HG02623 (cell line): ENCODE measurements around the gene CENPA.
"Not testable (repeated sequence)": the region's sequence is repeated elsewhere in the genome, so short reads cannot be mapped to it uniquely, and the experiment has no call there.

Experiments used
- ATAC-seq: cut with Tn5 transposase; IDR thresholded peaks from one replicate; pipeline ENCODE4 v1.9.1; 2021; ENCODE audit warnings: moderate library complexity; ENCODE audit not compliant: unreplicated experiment

The CENPA gene

DNA sequence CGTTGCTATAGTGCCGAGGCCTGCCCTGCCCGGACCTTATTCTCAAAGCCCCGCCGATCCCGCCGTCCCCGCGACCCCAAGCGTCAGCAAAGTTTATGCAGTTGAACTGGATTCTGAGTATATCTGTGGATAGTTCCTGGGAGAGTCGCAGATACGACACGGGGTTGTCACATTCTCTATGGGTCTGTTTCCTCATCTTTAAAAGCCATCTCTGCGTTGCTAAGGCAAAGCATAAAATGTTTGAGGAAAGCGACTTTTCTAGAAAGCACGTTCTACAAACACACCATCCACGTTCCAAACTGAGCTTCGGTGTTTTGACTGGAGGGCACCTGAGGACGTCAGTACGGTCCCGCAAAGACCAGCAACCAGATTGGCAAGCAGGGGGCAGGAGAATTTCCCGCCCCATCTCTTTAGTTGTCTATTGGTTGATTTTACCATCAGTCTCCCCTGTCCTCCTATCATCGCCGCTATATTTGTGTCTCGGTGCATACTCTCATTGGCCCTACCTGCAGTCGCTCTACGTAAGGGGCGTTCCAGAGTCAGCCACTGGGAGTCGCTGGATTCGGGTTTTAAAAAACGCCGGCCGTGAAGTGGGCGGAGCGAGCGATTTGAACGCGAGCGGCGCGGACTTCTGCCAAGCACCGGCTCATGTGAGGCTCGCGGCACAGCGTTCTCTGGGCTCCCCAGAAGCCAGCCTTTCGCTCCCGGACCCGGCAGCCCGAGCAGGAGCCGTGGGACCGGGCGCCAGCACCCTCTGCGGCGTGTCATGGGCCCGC is at the start of gene CENPA:
TSS of gene CENPA (plus strand) at position 626 of the 776 bp plus-strand sequence. CDS start at position 767, 141 bp downstream.
- peak; percentile 98 for ATAC-seq

DNA sequence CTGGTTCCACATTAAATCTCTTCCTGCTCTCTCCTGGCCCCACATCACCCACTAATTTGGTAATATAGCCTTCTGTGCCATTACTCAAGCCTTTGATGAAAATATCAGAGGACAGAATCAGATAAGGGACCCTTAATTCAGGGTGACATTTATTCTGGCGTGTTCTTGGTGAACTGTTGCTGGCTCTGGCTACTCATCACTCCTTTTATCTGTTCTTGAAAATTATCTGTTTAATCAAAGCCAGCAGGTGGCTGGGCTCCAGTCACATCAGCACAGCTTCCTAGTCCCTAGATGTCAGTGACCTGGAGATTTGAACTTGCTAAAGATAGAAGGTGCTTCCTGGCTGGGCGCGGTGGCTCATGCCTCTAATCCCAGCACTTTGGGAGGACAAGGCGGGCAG is 48.6 kb upstream of the CENPA start:
- ATAC-seq = no peak

DNA sequence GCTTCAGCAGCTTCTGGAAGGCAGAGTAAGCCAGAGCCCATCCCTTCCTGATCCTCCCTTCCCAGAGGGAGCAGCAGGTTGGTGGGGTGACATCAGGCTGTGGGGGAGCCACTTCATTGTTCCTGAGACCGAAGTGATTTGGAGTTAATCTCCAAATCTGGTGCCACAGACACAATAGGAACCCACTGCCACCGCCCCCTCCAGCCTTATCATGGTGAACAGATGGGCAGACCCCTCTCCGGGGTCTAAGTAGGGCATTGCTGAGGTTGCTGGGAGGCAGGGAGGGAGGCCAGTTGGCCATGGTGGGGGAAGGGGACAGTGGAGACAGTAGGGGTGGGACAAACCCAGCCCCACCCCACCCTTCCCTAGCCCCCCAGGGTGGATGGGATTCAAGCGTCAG is 47.4 kb upstream of the CENPA start:
- no peak for ATAC-seq

DNA sequence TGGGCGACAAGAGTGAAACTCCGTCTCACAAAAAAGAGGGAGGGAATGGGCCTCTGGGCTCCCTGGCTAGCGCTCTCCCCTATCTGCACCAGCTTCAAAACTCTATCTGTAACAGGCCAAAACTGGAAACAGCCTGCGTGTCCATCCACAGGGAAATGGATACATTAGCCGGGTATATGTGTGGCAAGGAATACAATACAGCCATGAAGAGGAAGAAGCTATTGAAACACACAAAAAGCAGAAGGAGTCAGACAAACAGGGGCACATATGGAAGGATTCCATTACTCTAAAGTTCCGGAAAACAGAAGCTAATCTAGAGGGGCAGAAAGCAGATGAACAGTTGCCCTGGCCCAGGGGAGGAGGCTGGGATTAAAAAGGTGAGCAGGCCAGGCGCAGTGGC is 46.3 kb upstream of the CENPA start:
- ATAC-seq = no peak

DNA sequence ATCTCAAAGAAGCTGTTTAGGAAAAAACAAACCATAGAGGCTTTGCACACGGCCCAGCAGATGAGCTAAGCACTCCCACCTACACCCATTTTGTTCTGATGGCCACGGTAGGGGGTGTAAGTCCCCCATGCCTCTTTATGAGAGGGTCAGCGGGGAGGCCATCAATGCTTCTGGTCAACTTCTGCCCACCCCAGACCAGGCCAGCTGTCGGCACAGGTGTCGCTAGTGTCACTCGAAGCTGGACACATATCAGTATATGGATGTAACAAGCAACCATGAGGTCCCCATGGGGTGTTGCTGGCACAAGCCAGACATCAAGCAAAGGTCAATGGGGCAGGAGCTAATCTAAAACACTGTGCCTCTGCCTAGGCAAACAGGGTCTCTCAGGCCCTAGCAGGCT is 45.5 kb upstream of the CENPA start:
- ATAC-seq = no peak

DNA sequence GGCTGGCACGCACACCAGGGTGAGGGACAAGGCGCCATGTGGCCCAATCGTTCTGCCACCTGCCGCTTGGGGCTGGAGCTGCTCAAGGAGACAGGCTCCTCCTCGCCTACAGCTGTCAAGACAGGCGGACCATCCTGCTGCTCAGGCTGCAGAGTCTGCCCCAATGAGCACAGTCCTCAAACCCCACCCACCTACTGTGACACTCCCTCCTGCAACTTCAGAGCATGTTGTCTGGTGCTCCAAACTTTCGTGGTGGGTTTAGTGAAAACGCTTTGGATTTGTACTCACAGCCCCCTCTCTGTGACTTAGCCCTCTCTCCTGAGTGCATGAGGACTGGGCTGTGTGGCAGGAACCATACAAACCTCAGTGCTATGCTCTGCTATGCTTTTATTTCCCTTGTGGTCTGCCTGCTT is 45.0 kb upstream of the CENPA start:
- no peak for ATAC-seq

DNA sequence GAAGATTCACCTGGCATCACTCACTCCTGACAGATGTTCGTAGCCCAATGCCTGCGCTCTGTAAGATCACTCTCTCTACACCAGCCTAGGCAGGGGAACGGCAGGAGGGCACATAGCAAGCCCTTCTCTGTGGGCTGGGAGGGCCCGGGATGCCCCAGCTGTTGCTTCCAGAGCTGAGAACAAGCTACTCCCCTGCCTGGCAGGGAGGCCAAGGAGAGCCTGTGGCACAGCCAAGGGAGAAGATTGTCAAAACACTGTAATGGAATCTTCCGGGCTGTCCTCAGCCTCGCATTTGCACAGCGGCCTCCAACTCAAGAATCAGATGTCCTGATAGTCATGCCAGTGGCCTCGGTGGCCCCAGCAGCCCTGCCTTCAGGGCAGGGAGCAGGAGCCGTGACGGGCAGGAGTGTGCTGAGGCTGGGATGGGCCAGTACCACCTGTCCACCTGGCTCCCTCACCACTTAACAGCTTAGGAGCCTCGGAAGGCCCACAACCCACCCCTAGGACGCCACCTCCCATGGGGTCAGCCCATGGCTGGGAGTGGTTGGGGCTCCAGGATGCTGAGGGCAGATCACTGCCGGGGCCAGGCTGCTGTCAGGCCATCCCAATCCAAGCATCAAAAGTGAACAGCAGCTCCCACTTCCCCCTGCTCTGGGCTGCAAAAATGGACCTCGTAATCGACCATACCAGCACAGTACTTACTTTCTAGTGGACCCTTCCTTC is 43.6 kb upstream of the CENPA start:
- ATAC-seq = no peak

DNA sequence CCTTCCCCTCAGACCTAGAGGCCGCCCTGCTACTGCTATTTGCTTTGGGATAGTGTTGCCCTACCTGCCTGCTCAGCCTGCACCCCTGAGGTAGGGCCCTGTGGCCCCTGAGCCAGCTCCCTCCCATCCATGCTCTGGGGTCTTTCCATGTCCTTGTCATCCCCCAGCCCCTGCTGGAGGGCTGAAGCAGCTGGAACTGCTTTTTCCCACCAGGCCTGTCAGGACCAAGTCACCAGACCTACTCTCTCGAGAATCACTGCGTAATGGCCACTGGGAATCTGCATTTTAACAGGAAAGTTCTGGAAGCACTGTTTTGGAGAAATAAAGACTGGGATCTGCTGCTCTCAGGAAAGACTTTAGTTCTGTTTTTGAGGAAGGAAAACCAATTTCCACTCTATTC is 42.0 kb upstream of the CENPA start:
- no peak for ATAC-seq

DNA sequence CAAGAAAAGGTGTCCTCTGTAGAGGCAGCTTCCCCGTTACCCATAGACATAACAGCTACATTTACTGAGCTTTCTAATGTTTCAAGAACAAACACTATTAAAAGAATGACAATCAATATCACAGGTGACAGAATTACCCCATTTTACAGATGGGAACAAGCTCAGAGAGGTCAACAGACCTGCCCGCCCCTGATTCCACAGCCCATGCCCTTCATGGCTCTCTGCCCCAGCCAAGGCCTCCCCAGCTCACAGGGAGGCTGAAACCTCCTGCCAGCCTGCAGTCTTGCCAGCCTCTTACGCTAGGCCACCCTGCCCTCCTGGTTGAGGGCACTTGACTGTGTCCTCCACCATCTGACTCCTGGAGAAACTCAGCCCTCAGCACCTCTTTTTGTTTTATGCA is 40.9 kb upstream of the CENPA start:
- ATAC-seq = no peak

DNA sequence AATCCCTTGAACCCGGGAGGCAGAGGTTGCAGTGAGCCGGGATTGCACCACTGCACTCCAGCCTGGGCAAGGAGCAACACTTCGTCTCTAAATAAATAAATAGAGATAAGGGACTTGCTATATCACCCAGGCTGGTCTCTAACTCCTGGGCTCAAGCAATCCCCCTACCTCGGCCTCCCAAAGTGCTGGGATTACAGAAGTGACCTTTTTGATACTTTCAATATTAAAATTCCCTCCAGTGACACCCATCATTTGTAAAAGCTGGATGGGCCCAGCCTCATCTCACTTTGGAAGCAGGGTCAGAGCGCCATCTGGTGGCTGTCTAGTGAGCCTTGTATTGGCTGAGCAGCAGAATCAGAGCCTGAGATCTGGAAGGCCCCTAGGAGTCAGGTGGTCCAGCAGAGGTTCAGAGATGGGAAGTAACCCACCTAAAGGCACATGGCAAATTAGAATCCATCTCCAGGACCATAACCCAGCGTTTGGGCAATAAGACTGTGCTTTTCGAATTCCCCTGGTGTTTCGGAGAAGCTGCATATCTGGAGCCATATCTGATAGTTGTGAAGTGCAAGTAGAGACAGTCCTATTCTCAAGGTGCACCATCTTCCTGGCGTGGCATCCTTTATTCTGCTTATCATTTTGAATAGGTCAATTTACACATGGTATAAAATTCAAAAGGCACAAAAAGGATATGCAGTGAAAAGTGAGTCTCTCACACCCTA is 40.1 kb upstream of the CENPA start:
- ATAC-seq = no peak

DNA sequence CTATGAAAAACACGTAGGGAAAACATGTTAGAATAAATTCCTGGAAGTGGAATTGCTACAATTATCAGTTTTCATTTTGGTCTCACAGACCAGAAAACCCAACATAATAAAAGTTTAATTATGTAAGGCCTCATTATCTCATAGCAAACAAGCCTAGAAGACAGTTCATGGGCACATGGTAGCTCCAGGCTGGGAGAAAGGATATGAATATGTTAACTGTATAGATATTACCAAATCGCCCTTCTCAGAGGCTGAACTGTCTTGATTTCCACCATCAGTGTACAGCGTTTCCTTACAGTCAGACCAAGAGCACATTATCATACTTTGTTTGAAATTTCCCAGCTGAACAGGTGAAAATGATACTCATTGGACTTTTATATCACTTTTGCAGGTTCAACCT is 38.9 kb upstream of the CENPA start:
- ATAC-seq = no peak

DNA sequence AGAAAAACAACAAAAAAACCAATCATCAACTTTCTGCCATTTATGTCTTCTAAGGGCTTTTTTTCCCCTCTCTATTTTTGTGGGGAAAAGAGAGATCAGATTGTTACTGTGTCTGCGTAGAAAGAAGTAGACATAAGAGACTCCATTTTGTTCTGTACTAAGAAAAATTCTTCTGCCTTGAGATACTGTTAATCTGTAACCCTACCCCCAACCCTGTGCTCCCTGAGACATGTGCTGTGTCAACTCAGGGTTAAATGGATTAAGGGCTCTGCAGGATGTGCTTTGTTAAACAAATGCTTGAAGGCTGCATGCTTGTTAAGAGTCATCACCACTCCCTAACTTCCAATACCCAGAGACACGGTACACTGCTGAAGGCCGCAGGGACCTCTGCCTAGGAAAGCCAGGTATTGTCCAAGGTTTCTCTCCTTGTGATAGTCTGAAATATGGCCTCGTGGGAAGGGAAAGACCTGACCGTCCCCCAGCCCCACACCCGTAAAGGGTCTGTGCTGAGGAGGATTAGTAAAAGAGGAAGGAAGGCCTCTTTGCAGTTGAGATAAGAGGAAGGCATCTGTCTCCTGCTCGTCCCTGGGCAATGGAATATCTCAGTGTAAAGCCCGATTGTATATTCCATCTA is 36.0 kb upstream of the CENPA start:
- not testable (repeated sequence) for ATAC-seq

DNA sequence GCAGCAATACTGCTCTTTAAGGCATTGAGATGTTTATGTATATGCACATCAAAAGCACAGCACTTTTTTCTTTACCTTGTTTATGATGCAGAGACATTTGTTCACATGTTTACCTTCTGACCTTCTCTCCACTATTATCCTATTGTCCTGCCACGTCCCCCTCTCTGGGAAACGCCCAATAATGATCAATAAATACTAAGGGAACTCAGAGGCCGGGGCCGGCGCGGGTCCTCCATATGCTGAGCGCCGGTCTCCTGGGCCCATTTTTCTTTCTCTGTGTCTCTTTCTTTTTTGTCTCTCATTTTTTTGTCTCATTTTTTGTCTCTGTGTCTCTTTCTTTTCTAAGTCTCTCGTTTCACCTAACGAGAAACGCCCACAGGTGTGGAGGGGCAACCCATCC is 35.4 kb upstream of the CENPA start:
- ATAC-seq = not testable (repeated sequence)

DNA sequence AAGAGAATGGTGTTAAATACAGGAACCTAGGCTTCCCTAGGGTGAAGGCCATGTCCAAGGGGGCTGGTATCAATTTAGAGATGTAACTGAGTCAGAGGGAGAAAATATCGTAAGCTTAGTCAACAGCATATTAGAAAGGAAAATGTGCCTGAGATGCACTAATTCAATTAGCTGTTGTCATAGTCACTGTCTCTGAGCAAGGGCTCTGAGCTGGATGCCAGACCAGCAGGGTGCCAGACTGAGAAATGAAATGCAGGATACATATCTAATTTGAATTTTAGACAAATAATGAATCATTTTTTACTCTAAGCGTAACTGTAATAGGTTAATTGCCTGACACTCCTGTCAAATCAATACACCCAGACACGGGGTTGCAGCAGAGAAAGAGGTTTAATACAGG is 33.2 kb upstream of the CENPA start:
- ATAC-seq = no peak

DNA sequence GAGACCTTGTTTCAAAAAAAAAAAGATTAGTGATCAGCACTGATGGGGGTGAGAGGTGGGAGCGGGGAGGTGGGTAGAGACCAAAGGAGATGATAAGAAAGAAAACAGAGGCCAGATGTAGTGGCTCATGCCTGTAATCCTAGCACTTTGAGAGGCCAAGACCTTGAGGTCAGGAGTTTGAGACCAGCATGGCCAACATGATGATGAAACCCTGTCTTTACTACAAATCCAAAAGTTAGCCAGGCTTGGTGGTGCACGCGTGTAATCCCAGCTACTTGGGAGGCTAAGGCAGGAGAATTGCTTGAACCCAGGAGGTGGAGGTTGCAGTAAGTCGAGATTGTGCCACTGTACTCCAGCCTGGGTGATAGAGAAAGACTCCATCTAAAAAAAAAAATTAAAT is 31.3 kb upstream of the CENPA start:
- ATAC-seq = no peak

DNA sequence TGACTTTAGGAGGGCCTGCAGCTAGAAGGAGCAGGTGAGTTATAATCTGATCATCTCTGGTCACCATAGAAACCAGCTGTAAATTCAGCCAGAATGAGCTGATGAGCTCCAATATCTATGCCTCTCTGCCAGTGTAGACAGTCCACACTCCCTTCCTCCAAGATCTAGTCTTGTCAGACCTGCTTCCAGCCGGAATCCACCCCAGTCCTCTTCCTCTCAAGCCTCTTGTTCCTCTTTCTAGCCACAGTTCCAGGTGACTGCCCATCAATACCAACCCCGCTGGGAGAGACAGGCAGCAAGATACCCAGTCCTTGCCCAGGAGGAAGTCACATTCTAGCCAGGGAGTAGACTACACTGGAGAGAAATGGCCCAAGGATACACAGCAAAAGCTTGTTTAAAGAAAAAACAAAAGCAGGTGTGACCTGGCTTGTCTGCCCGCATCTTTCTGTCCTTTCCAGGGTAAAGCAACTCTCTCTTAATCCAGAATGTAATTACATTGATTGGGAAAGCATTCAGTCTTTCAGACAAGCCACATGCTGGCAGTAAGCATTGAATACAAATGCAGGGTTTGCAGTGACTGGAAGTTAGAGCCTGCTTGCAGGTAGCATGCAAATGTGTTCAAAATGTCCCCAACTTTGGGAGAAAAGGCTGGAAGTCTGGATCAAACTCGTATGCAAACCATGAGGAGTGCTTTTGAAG is 30.7 kb upstream of the CENPA start:
- no peak for ATAC-seq

DNA sequence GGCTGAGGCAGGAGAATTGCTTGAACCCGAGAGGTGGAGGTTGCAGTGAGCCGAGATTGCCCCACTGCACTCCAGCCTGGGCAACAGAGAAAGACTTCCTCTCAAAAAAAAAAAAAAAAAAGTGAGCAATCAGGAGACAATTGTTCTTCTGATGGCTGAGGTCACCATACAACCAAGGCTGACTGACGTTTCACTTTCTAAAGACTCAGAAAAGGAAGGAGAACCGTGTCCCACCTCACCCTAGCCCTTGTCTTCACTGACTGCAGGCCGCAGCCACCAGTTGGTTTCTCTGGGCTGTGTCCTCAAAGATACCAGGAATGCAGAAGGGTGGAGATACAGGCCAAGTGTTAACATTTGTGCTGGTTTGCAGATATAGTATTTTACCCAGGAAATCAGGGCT is 29.5 kb upstream of the CENPA start:
- no peak for ATAC-seq

DNA sequence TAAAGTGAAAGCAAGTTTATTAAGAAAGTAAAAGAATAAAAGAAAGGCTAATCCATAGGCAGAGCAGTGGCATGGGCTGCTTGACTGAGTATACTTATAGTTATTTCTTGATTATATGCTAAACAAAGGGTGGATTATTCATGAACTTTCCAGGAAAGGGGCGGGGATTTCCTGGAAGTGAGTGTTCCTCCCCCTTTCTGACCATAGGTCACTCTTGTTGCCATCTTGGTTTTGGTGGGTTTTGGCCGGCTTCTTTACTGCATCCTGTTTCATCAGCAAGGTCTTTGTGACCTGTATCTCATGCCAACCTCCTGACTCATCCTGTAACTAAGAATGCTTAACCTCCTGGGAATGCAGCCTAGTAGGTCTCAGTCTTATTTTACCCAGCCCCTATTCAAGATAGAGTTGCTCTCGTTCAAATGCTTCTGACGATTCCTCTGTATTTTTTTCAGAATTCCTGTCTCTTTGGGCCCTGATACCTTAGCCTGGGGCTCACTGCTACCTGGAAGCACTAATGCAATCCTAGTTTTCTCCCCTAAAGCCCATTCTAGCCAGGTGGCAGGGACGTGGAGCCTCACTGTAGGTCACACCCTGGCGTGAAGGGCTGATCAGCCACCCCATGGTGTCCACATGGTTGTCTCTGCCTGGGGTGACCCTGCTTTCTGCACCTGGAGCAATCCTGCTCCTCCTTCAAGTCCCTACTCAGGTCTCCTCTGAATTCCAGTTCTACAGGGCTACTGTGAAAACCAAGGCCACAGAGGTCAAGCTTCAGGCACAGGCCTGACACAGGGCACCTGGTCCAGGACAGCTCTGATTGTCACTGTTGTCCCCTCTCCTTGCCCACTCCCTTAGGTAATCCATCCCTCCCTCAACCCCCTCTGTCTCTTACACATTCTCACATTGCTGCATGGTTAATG is 27.7 kb upstream of the CENPA start:
- ATAC-seq = no peak

DNA sequence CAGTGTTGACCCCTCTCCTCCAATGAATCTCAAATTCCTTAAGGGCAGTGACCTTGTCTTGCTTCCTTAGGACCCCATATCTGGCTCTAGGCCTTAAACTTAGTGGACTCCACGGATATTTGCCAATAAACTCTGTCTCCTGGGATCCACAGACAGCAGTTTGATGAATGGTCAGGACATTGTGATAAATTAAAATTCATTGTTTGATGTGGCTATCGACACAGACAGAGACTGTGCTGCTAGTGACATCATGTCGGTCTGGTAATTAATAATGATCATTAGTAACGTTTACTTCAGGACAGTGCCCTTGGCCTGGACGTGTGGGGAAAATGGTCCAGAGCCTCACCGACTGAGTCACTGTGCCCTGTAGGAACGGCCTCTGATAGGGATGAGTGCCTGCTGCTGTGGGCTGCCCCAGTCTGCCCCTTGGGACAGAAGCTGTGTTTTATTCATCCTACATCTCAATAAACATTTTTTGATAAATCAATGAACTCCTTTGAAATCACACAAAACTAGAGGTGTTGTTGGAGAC is 27.0 kb upstream of the CENPA start:
- ATAC-seq = no peak
